Upper lobe of right lung (tissue), 1 donor: Measurements from ENCODE around the gene DPH7. TPM values are rescaled to one million over a fixed set of nuclear protein-coding genes. Genes with fewer than 3 reads are reported as not detected.
"Not testable (repeated sequence)": the region's sequence is repeated elsewhere in the genome, so short reads cannot be mapped to it uniquely, and the experiment has no call there.

Experiments used
- ATAC-seq: fragments of 200-7000 bp; cut with Tn5 transposase; one replicate; pipeline ENCODE4 v1.9.1; 2020; ENCODE audit warnings: mild to moderate bottlenecking, moderate library complexity
- DNase-seq: peaks from one replicate; pipeline ENCODE4 v3.0.0-alpha.2; 2020
- H3K27ac ChIP-seq: fragments of 200-600 bp; one replicate; pipeline ENCODE4 v1.8.0; 2022
- H3K27me3 ChIP-seq: fragments of 200-600 bp; one replicate; pipeline ENCODE4 v1.8.0; 2022; ENCODE audit warnings: mild to moderate bottlenecking
- H3K36me3 ChIP-seq: fragments of 200-600 bp; one replicate; pipeline ENCODE4 v1.8.0; 2022
- H3K4me1 ChIP-seq: fragments of 200-600 bp; one replicate; pipeline ENCODE4 v1.8.0; 2022
- H3K4me3 ChIP-seq: fragments of 200-600 bp; one replicate; pipeline ENCODE4 v1.8.0; 2022; ENCODE audit warnings: mild to moderate bottlenecking
- H3K9me3 ChIP-seq: fragments of 200-600 bp; one replicate; pipeline ENCODE4 v1.8.0; 2022
- intact Hi-C: fragments of 100-400 bp; cut with DNase I; formaldehyde crosslinking; loops from one replicate; pipeline ENCODE4 v1.11.0; 2022
- total RNA-seq: library from RNA; stranded (reverse); fragmentation: NEBNext Ultra II Directional; extraction: Animal tissue kit (Norgen Biotek cat#: 25700); gene quantifications from one replicate; pipeline ENCODE4 v1.2.1, GENCODE V29; 2021
- TF ChIP-seq, protein P1 (sequence below): fragments of 200-600 bp; IDR thresholded peaks from one replicate; pipeline ENCODE4 v1.8.0; 2022; ENCODE audit warnings: antibody characterized with exemption
- donor health status: DM: no; HTN: yes; CAD: no; lungs with severe emphysema.

The DPH7 gene
- total RNA-seq, 1 donor from 2014 or later: 30.2 TPM

DNA sequence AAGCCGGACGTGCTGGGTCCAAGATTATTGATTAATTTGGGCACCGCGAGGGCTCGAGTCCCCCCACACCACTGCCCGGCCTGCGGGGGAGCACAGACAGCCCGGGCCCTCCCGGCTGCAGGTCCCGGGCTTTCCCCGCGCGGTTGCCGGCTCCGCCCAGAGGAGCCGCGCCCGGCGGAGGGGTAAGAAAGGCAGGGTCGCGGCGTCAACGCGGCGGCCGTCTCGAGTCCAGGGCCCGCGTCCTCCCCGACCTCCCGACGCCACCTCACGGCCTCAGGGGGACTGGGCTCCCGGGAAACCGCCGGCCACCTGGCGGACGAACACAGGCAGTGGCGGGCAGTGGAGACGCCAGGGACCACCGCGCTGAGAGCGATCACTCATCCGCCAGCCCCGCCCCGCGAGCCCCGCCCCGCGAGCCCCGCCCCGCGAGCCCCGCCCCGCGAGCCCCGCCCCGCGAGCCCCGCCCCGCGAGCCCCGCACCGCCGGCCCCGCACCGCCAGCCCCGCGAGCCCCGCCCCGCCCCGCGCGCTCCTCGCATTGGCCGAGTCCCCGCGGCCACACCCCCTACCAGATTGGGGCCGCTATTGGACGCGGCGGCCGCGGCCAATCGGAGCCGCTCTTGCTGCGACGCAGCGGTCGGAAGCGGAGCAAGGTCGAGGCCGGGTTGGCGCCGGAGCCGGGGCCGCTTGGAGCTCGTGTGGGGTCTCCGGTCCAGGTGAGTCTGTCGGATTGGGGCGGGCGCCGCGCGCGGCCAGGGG lies 27.3 kb downstream of the DPH7 start, which contains the start of gene MRPL41:
Gene MRPL41 (plus strand): TSS at position 616 of the 758 bp plus-strand sequence. CDS start 203 bp downstream, outside the sequence.
- intact Hi-C loops: no loop called here
- Histone ChIP-seq H3K4me3 (peak within 1 kb of the TSS; percentile 79), H3K27ac (peak within 1 kb of the TSS; percentile 81), H3K4me1 (peaks cover 14% of the 10 kb centered on the region), H3K9me3 (no peaks in the 10 kb centered on the region), H3K36me3 (peaks cover 17% of the 10 kb centered on the region), H3K27me3 (no peaks in the 10 kb centered on the region)
- DNase-seq (peak; percentile 95), ATAC-seq (peak; percentile 91)
- TF ChIP-seq, protein P1, sequence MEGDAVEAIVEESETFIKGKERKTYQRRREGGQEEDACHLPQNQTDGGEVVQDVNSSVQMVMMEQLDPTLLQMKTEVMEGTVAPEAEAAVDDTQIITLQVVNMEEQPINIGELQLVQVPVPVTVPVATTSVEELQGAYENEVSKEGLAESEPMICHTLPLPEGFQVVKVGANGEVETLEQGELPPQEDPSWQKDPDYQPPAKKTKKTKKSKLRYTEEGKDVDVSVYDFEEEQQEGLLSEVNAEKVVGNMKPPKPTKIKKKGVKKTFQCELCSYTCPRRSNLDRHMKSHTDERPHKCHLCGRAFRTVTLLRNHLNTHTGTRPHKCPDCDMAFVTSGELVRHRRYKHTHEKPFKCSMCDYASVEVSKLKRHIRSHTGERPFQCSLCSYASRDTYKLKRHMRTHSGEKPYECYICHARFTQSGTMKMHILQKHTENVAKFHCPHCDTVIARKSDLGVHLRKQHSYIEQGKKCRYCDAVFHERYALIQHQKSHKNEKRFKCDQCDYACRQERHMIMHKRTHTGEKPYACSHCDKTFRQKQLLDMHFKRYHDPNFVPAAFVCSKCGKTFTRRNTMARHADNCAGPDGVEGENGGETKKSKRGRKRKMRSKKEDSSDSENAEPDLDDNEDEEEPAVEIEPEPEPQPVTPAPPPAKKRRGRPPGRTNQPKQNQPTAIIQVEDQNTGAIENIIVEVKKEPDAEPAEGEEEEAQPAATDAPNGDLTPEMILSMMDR: peak; percentile 57

- H3K27me3 ChIP-seq, ATAC-seq, H3K9me3 ChIP-seq, DNase-seq, intact Hi-C loops: not testable (repeated sequence)
- Histone ChIP-seq H3K36me3 (peaks cover 12% of the 10 kb centered on the region), H3K27ac (peak overlapping the region; percentile 80), H3K4me3 (peak overlapping the region; percentile 69), H3K4me1 (peaks cover 14% of the 10 kb centered on the region)
Measured at GRCh38 chr9:137550958-137551263, 27.8 kb downstream of the DPH7 start.

DNA sequence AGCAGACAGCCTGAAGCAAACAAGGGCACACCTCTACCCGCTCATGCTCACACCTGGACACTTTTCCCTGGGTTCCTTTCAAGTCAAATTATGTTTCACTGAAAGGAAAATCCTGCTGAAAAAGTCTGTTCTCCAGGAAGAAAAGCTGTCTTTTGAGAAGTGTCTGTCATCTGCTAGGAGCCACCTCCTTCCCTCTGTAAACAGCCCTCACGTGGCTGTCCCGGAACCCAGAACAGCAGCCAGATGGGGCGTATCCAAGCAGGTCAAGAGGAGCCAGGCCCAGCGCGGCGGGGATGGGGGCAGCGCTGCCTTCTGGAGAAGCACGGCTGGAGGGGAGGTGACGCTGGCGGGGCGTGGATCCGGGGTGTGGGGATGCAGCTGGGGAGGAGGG lies 28.5 kb downstream of the DPH7 start, which contains the start of gene PNPLA7:
Gene PNPLA7 (minus strand): TSS at position 172 of the 391 bp plus-strand sequence. CDS start 205 bp downstream, outside the sequence.
- TF ChIP-seq, protein P1: no peak
- peak within 1 kb of the TSS; percentile 80 for H3K27ac ChIP-seq
- no peaks in the 10 kb centered on the region for H3K9me3 ChIP-seq
- intact Hi-C loops: no loop called here
- peaks cover 5% of the 10 kb centered on the region for H3K36me3 ChIP-seq
- DNase-seq (peak; percentile 93), ATAC-seq (peak; percentile 84)
- peaks cover 14% of the 10 kb centered on the region for H3K4me1 ChIP-seq
- H3K4me3 ChIP-seq: peak within 1 kb of the TSS; percentile 69
- no peaks in the 10 kb centered on the region for H3K27me3 ChIP-seq

DNA sequence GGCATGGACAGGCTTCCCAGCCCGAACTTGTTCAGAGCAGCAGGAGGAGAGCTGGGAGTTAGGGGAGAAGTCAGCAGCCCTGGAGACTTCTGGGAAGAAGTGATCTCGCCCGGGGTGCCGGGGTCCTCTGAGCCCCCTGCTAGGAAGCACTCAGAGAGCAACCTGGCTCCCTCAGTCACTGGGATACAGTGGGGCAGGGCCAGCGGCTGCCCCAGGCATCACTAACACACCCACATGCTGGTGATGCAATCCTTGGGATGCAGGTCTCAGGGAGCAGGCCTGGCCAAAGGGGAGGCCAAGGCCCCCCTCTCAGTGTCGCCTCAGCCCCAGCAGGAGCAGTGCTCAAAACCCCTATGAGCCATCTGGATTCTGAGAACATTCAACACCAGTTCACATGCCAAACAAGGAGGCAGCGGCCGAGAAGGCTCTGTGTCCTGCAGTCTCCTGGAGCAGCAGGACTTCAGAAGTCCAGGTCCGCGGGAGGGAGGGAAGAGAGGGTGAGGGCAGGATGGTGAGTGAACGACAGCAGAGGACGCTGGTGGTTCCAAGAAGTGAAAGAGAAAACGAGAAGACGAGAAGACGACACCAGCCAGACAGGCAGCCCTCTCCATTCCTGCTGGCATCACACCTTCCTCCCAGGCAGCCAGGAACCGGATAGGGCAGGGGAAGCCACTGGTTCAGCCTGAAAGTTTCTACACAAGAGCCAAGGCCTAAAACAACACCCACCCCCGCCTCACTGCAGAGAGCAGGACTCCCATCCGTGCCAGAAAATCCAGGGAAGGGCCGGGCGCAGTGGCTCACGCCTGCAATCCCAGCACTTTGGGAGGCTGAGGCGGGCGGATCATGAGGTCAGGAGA lies 30.8 kb downstream of the DPH7 start:
- Histone ChIP-seq H3K36me3 (no peaks in the 10 kb centered on the region), H3K27ac (no peak overlapping the region), H3K4me3 (no peak overlapping the region), H3K4me1 (peaks cover 14% of the 10 kb centered on the region), H3K9me3 (no peaks in the 10 kb centered on the region), H3K27me3 (no peaks in the 10 kb centered on the region)
- intact Hi-C loops: no loop called here
- TF ChIP-seq, protein P1: no peak
- DNase-seq (no peak), ATAC-seq (no peak)

GRCh38 chr9:137545123-137545522 lies 33.6 kb downstream of the DPH7 start:
- DNase-seq (no peak), ATAC-seq (no peak)
- TF ChIP-seq, protein P1: no peak
- Histone ChIP-seq H3K4me3 (no peak overlapping the region), H3K4me1 (peaks cover 5% of the 10 kb centered on the region), H3K36me3 (peaks cover 4% of the 10 kb centered on the region), H3K27me3 (no peaks in the 10 kb centered on the region), H3K9me3 (no peaks in the 10 kb centered on the region), H3K27ac (no peak overlapping the region)
- intact Hi-C loops: no loop called here
